GM18526 (cell line): ENCODE data around the gene IHH.

Source experiments
- POLR2A ChIP-seq: IDR thresholded peaks from 3 replicates; pipeline ENCODE4 v1.6.1; 2011; ENCODE audit not compliant: insufficient read length; ENCODE audit errors: extremely low read depth

IHH gene

DNA sequence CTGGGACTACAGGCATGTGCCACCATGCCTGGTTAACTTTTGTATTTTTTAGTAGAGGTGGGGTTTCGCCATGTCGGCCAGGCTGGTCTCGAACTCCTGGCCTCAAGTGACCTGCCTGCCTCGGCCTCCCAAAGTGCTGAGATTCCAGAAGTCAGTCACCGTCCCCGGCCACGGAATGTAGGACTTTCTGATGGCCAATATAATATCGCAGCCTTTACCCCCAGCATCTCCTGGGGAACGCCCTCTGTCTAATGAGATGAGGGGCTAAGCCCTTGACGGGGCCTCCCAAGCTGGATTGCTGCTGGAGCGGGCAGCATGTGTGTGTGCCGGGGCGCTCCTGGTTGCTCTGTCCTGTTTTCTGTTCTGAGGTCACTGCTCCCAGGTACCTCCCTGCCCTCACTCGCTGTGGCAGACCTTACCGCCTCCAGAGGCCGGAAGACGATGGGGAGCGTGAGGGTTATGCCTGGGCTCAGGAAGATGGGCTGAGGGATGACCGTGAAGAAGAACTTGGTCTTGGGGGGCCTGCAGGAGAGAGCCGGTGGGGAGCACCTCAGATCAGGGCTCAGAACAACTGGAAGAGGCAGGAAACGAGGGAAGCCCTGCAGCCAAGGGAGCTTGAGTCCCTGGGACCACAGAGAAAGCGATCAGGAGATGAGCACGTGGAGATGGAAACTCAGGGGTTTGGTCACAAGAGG, 28.5 kb downstream of the IHH start:
- no peak for TF ChIP-seq POLR2A

DNA sequence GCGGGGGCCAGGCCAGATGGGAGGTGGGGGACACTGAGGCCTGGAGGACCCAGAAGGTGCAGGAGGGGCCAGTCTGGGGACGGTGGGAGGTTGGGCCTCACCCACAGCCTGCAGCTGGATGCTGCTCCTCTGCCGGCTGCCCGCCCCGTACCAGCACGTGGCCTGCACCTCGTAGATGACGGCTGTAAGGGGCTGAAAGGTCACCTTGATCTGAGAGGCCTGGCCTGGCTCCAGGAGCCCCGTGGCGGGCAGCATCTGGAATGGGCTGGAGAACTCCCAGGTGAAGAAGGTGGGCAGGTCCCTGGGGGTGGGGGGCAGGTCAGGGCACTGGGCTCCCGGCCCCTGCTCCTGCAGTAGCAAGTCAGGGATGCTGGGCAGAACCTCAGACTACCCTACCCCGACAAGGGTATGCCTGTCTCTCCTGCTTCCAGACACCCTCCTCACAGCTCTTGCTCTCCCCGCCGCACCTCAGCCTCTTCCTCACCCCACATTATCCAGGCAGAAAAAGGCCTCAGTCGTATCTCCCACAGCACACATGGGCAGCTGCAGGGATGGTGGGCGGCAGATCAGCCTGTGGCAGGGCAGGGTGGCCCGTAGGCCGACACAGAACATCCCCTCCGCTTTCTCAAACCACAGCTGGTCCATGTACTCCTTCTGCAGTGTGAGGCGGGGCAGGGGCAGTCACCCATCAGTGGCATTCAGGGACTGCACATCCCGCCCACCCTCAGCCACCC, 29.5 kb downstream of the IHH start:
- no peak for TF ChIP-seq POLR2A

DNA sequence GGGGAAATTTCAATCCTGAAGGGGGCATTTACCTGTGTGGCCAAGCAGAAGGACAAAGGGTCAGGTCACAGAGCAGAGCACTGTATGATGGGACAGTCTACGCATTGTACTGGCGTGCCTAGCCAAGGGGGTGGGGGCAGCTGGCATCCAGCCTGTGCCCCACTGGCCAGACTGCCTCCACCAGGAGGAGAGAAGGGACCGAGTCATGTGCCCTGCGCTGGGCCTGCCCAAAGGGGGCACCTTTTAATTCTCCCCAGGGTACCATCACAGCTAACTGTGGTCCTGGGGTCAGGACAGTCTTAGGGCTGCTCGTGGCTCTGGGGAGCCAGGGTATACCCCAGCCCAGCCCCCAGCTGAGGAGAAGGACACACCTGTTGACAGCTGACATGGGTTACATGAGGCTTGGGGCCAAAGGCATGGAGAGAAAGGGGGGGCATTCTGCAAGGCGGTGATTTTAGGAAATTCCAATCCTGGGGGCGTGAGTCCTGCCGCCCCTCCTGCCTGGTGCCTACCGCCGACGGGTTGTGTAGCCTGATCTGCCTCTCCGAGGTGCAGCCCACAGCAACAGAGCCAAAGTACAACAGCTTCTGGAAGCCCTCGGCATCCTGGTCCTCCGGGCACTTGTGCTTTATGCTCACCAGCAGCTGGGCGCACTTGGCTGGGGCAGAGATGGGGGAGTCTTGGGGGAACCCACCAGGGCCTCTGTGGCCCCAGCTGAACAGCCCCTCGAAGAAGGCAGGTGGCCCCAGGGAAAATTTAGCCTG, 30.4 kb downstream of the IHH start:
- TF ChIP-seq POLR2A: no peak

DNA sequence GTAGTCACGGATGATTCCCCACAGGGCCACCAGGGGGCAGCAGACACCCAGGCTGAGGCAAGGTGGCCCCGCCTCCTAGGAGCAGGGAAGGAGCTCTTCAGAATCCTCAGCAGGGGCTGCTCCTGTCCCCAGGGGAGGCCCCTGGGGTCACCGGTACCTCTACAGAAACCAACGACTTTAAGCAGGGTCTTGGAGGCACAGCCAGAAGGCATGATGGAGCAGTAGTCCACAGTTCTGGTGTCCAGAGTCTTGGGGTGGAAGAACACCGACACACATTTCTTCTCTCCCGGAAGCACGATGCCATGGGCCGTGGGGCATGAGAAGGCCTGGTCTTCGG, 30.9 kb downstream of the IHH start:
- TF ChIP-seq POLR2A: no peak

DNA sequence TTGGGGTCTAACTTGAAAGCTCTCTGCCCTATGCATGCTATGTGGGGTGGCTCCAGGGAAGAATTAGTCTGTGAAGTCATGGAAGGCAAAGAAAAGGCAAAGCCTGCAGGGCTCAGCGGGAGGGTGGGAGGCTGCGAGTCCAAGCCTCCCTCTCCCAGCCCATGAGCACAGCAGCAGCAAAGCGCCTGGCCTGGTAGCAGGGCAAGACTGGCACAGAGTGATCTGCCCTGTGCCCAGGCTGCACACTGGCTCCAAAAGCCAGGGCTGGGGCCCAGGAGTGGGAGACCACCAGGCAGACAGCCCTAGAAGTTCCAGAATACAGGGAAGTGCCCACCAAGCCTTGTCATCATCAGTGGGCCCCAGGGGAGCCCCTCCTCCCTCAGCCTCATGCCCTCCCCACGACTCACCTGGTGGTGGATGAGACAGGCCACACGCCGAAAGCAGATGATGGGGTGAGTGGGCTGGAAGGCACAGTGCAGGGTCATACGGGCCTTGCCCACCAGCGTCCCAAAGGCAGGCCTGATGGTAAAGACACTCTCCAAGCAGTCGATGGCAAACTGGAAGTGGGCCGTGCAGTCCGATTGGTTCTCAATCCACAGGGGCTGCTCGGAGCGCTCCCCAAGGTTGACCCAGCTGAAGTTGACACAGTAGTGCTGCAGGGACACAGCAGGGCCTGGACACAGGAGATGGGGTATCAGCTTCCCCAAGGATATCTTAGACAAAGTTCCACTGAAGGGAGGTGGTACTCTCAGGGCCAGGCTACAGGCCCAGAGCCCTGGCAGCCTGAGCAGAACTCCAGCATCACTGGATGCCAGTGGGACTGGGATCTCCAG, 31.5 kb downstream of the IHH start:
- no peak for TF ChIP-seq POLR2A

DNA sequence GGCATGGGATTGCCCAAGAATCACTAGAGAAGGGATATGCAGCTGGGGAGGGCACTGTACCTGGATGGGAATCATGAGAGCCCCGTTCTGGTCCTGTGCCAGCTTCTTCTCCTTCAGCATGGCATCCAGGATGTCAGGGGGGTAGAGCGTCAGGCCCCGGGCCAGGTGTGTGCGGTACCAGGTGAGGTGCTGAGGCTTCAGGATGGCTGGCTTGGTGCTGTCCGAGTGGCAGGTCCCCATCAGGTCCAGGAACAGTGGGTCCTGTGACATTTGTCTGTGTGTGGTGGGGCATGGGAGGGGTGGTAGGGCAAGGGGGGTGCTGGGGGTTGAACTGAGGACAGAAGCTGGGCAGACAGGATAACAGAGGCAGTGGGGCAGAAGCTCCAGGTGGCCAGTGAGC, 32.6 kb downstream of the IHH start:
- TF ChIP-seq POLR2A: no peak

DNA sequence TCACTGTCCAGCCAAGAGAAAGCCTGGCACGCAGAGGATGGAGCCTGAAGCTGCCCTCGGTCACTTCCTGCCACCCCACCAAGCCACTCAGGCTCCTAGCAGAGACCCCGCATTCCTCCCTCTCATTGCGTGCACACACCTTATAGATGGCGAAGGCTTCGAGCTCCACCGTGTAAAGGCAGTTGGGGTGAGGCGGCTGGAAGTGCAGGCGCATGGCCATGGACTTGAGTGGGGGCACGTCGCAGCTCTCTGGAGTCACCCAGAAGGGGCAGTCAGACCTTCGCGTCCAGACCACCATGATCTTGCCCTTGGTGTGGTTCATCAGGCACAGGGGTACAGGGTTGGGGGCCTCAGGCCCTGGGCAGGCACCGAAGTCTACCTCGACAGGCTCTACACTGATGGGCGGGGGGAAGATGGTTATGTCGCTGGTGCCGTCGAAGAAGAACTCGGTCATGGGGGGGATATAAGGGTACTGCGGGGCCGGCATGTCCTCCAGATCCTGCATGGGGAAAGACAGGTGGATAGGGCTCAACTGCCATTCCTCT, 33.1 kb downstream of the IHH start:
- no peak for TF ChIP-seq POLR2A

DNA sequence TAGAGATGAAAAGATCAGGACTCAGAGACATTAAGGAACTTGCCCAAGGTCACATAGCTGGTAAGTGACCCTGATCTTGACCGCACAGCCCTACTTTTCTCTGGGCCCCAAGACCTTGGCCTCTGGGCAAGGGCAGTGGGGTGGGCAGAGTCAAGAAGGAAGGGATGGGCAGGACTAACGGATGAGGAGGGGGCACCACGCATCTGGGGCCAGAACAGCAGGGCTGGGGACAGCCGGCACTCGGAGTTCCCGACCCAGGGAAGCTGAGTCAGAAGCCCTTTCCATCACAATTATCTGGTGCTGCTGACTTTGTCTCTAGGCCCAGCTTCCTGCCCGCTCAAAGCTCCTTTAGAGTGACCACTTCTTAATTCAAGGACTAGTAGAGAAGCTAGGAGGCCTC, 33.8 kb downstream of the IHH start:
- no peak for TF ChIP-seq POLR2A

DNA sequence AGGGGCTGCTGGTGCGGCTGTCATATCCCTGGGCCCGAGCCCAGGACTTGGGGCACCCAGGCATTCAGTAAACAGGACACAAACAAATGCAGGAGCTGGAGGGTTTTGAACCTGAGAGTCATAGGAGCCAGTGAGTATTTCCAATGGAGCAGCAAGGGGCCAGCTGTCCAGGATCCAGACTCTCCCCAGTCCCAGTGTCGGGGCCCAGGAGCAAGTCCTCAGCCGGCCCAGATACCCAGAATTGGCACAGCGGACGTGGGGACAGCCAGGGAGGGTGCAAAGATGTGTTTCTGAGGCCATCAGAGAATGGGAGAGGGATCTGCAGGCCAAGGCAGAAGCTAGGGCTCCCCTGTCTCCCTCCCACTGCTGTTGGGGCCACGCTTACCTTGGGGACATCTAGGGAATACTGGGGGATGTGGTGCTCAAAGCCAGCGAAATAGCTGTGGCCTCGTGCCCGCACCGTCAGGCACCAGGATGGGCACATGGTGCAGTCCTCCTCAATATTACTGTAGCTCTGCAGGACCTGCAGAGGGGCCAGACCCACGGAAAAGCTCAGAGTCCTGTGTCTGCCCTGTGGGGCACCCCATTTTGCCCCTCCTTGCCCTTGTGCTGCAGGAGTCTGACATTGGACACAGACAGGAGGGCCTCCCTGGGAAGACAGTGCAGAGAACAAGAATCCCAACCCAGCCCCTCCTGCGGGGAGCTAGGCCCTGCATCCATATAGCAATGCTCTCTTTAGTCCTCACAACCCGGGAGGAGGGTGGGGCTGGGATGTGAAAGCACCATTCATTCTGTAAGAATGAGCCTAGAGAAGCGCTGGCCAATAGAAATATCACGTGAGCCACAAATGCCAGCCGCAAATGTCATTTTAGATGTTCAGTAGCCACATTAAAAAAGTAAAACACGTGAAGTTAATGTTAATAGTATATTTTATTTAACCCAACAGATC, 34.8 kb downstream of the IHH start:
- no peak for TF ChIP-seq POLR2A

DNA sequence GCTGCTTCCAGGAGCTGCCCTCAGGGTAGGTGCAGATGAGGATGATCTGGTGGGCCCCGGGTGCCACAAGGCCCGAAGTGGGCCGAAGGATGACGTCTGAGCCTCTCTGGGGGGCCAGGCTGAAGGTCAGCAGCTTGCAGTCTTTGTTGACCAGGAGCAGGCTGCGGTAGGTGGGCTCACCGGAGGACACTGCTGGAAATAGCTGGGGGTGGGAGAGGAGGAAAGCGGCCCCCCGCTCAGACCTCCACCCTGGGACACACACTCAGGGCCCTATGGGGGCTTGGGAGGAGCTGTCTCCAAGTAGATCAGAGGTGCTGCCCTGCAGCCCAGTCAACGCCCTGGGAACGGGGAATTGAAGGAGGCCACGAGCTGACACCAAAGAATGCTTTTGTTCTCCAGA, 36.7 kb downstream of the IHH start:
- no peak for TF ChIP-seq POLR2A

DNA sequence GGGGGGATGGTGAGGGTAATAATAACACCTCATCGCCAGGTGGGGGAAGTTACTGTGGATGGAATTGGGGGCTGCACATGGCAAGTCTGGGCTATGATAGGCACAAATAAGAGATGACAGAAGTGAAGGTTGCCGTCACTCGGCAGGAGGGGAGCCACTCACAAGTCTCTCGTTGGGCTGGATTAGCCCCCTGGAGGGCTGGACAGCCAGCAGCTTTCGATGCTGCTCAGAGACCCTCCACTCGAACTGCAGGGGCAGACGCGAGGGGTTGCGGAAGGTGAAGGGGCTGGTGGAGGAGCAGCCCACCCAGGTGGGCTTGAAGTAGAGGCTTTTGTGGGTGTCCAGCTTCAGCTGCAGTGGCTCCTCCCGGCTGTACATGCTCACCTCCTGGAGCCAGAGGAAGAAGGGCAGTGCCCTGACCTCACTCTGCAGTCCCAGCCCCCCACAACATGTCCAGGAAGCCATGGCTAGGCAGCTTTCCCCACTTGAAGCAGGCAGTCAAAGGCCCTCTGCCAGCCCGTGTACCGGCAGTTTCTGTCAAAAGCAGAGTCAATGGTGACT, 37.6 kb downstream of the IHH start:
- TF ChIP-seq POLR2A: no peak

DNA sequence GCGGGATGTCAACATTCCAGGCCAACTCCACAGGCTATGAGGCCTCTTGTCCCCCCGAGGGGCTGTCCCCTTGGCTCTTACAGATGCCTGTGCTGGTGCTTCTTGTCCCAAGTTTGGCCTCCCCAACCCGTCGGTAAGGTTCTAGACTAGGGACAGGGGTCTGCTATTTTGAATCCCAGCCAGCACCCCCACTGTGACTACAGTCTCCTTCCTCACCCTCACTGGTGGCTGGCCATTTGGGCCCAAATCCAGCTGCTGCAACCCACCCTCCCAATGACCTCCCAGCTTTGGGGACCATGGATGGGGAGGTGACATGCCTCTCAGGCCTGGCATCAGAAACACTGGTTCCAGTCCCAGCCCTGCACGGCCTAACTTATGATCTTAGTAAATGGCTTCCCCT, 38.1 kb downstream of the IHH start:
- no peak for TF ChIP-seq POLR2A

DNA sequence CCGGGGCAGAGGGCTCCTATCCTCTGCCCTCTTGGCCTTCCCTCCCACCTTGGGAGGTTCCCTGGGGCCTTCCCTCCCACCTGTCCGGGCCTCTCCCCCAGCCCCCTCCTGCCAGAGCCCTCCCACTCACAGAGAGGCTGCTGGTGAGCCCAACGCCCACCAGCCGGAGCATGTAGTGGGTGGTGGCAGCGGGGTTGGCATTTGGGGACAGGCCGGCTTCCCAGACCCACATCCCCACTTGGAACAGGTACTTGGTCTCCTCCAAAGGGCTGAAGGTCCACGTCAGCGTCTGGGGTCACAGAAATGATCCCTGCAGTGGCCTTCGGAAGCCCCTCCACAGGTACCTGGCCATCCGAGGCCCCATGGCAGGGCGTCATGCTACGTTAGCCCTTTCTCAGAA, 38.7 kb downstream of the IHH start:
- no peak for TF ChIP-seq POLR2A

DNA sequence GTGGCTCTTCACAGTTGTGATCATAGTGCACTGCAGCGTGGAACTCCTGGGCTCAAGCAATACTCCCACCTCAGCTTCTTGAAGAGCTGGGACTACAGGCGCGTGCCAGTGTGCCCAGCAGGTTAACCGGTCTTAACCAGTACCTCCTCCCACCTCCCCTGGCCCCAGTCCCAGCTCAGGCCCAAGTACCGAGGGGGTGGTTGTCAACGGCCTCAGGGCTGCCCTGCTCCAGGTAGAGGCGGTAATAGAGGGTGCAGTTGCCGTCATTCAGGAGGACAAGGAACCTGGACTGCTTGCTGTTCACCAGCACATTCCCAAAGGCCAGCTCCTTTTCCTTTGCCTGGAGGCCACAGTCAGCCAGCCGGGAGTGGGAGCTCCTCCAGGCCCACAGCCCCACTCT, 39.1 kb downstream of the IHH start:
- TF ChIP-seq POLR2A: no peak
